GM10266 (cell line): ENCODE results near the gene ZNF423.

ENCODE experiments used
- DNase-seq: peaks from one replicate; pipeline ENCODE4 v3.0.0; 2012; ENCODE audit errors: extremely low spot score
- CTCF ChIP-seq: IDR thresholded peaks from 2 replicates; pipeline ENCODE4 v1.5.1; 2012; ENCODE audit warnings: mild to moderate bottlenecking, low read depth; ENCODE audit not compliant: control insufficient read depth, insufficient read depth; ENCODE audit errors: missing control alignments

ZNF423 gene

GRCh38 chr16:49867796-49868668 is 12.1 kb upstream of the ZNF423 start:
- TF ChIP-seq CTCF, result no peak
- no peak for DNase-seq

DNA sequence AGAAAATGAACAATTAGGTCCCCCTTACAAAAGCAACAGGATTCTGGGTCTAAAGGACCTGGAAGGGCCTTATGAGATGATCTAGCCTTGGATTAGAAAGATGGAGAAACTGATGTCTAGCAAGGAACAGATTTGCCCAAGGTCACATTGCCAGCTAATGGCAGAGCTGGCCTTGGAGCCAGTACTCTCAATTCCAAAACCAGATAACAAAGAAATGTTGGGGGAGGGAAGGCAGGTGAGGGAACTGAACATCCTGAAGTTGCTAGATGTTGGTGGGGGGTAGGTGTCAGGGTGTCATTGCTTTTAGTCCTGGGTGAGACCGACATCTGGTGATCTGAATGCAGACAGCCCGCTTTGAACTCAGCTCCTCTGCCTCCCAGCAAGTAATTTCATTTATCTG is 11.3 kb upstream of the ZNF423 start:
- DNase-seq, result no peak
- TF ChIP-seq CTCF, result no peak

DNA sequence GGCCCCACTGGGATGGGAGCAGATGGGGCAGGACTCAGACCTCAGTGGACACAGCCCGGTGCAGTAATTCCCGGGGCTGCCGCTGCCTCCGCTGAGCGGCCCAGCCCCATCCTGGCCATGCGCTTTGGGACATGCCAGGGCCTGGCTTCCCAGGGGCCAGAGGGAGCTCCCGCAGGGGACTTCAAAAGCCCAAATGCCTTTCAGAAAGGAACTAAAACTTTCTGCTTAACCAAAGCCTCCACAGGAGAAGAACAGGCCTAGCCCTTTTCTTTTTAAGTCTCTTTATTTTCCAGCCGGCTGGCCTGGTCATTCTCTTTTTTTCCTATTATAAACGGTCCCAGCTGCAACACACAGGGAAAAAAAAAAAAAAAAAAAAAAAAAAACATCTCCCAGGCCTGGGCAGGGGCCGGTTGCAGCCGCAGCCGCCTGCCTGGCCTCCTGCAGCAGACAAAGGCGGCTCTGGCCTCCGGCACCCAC is 10.7 kb upstream of the ZNF423 start:
- no peak for DNase-seq

GRCh38 chr16:49862694-49863093 is 6.8 kb upstream of the ZNF423 start:
- TF ChIP-seq CTCF, result no peak
- no peak for DNase-seq

More for the DNA sequence above, 10.7 kb upstream of the ZNF423 start:
- TF ChIP-seq CTCF, result no peak

DNA sequence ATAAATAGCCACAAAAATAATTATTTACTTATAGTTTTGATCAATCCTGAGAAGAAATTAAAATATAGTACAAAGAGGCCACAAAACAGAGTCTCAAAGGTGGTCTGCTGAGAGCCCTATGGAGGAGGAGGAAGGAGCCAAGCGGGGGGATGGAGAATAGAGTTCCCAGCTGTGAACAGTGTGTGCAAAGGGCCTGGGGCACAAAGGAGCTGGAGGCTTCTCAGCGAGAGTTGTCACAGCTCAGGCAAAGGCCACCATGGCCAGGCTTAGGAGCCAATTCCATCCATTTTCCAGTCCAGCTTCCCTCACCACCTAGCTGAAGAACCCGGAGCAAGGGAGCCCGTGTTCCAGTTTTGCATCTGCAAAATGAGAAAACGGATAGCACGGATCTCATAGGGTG is 5.4 kb upstream of the ZNF423 start:
- no peak for DNase-seq
- TF ChIP-seq CTCF, result no peak

DNA sequence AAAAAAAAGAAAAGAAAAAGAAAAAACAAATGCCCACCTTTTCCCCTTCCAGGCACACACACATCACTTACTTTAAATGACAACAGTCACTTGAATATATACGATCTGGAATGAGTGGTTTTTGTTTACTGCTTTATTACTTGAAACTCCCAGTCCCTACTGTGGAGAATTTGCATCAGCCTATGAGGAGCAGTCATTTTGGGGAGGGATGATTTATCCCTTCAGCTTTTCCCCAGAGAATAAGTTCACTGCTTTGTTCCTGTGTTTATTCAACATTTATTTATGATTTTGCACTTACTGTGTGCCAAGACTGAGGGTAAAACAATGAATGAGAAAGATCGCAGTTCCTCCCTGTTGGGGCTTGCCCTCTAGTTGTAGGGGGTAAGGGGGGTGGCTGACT is 4.7 kb upstream of the ZNF423 start:
- TF ChIP-seq CTCF, result no peak
- no peak for DNase-seq

DNA sequence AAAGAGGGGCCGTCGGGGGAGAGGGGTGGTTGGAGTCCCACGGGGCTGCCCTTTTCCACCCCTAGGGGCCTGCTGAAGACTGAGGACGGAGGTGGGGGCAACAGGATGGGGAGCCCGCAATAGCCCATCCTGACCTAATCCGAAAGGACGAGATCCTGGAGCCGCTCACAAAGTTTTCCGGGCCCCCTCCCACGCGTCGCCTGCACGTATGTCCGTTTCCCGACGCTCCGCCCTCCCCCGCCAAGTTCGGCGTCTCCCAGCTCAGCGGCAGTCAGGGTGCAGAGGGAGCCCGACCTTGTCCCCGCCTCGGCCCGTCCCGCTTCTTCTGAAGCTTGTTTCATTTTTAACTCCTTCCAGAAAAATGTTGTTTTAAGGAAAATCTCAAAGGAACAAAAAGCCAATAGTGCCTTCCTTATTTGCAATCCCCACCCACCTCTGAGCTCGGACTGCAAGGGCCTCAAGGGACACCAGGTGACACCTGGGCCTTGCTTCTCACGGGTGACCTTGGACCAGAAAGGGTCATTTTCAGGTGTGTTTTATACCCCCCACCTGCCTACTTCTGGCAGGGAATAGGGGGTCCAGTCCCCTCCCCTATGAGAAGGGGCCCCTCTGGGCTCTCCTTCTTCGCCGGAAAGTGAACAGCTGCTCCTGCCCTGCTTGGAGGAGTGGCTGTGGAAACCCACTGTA is 3.4 kb upstream of the ZNF423 start:
- TF ChIP-seq CTCF, result no peak
- DNase-seq, result no peak
